ENCODE data around the gene ZNF711. TPM values are rescaled to one million over a fixed set of nuclear protein-coding genes. Genes with fewer than 3 reads are reported as not detected.

Gene ZNF711
- total and polyA plus RNA-seq, 10 of the 15 experiments (the other 5 are each of a cell fraction or from before 2014, with no cell fraction given), result 1.00 to 16.5 (median 2.8) TPM

GRCh38 chrX:85213792-85214530 is 29.8 kb upstream of the ZNF711 start:
- SMC1A ChIA-PET (ENCODE audit: uncharacterized antibody, unreplicated experiment), result no interaction called here
- DNase-seq (ENCODE audit: low read depth, low spot score) (no peak), ATAC-seq (peak; percentile 74), FAIRE-seq (no peak)
- Histone ChIP-seq H3K79me2 (ENCODE audit: control insufficient read depth, insufficient read depth, low read length) (no peaks in the 10 kb centered on the region), H2AFZ (ENCODE audit: control insufficient read depth, low read depth, low read length) (no peak overlapping the region), H3K4me1 (ENCODE audit: control insufficient read depth, insufficient read depth, low read length) (no peaks in the 10 kb centered on the region), H3K4me2 (ENCODE audit: control insufficient read depth, insufficient read depth) (no peak overlapping the region), H3K9ac (ENCODE audit: control insufficient read depth, insufficient read depth, low read length) (no peak overlapping the region), H4K20me1 (ENCODE audit: control insufficient read depth, insufficient read depth) (no peaks in the 10 kb centered on the region), H3K4me3 (no peak overlapping the region), H3K9me3 (replicated peaks; ENCODE audit: control insufficient read depth, insufficient read depth, low read length) (no peaks in the 10 kb centered on the region), H3K27me3 (replicated peaks in 1 of 2; ENCODE audit: control insufficient read depth in 2 of 2, insufficient read depth in 2 of 2, low read length in 1 of 2) (no peaks in the 10 kb centered on the region), H3K36me3 (ENCODE audit: control insufficient read depth in 2 of 2, insufficient read depth in 2 of 2, low read length in 1 of 2) (no peaks in the 10 kb centered on the region), H3K27ac (ENCODE audit: control insufficient read depth, insufficient read depth) (no peak overlapping the region)
- RAD21 ChIA-PET (ENCODE audit: unreplicated experiment), result no interaction called here
- intact Hi-C loops (cut with micrococcal nuclease; ENCODE audit: unreplicated experiment) (no loop called here), in situ Hi-C loops (cut with MboI) (no loop called here)
- no peak for TF ChIP-seq STAT3 (IDR thresholded peaks at IDR 0.05; ENCODE audit: low read depth, low read length)
- TF ChIP-seq MTA2 (IDR thresholded peaks at IDR 0.05; ENCODE audit: low read depth), result 0 out of 2 replicates have a peak, but pooled peaks have one; percentile 19
- TF ChIP-seq NFIC (IDR thresholded peaks at IDR 0.05; ENCODE audit: low read depth, low read length), result 0 out of 2 replicates have a peak, but pooled peaks have one; percentile 17
- peak in 1 of 2 experiments; percentile 10; a peak in 1 of 4 replicates for TF ChIP-seq BHLHE40 (IDR thresholded peaks at IDR 0.05; ENCODE audit: borderline replicate concordance in 1 of 2, low read depth in 2 of 2, low read length in 1 of 2)
- no peak for TF ChIP-seq CBX3 (IDR thresholded peaks at IDR 0.05; ENCODE audit: borderline replicate concordance, low read depth)
- 0 out of 2 replicates have a peak, but pooled peaks have one; percentile 27 for TF ChIP-seq RELB (IDR thresholded peaks at IDR 0.05; ENCODE audit: low read depth)
- POLR2A ChIA-PET, result interaction anchor here (0.7 kb wide), 1 partner anchor 210 kb away, joined by 4 read pairs; no protein-coding TSS in a partner anchor
- BruUV-seq (replicated peaks), result no TSS peak
- 13% methylated on average over 3 of the region's 3 CpGs for WGBS (ENCODE audit: insufficient coverage, insufficient replicate concordance, low lambda C conversion rate, missing lambda C conversion rate)
- CTCF ChIA-PET, result no interaction called here

All from GM12878 (cell line).